Renal cortex interstitium (tissue), 3 donors: ENCODE measurements around the gene RELL2. TPM values are rescaled to one million over a fixed set of nuclear protein-coding genes. Genes with fewer than 3 reads are reported as not detected.

Source experiments
- polyA plus RNA-seq, 3 donors: library from polyadenylated mRNA; unstranded; fragments of 120-200 nt; gene quantifications; one replicate each; pipeline ENCODE4 v1.2.1, GENCODE V29; 2013; ENCODE audit not compliant: insufficient read length in 3 of 3

RELL2 gene
- polyA plus RNA-seq, 3 donors, result 0.64 to 1.5 (median 0.90) TPM

Other genes with a start within 250 kb of the RELL2 start
- gene PCDHGB4, start 249.3 kb upstream of the RELL2 start, polyA plus RNA-seq, result 1 to 10 TPM; 4.9 to 6.5 (median 6.1) TPM
- gene PCDHGA8, start 244.4 kb upstream of the RELL2 start, polyA plus RNA-seq, result 1 to 10 TPM in 1 of 3 donors, under 1 TPM in 2; 0.58 to 1.0 (median 0.61) TPM
- gene PCDHGB5, start 239.1 kb upstream of the RELL2 start, polyA plus RNA-seq, result 10 to 100 TPM in 2 of 3 donors, 1 to 10 TPM in 1; 8.6 to 11.5 (median 10.8) TPM
- 1 to 10 TPM; 3.6 to 6.2 (median 5.4) TPM for gene PCDHGA9, start 234.2 kb upstream of the RELL2 start, polyA plus RNA-seq
- 1 to 10 TPM; 6.7 to 7.6 (median 7.6) TPM for gene PCDHGB6, start 229.0 kb upstream of the RELL2 start, polyA plus RNA-seq
- 1 to 10 TPM; 3.0 to 3.7 (median 3.3) TPM for gene PCDHGA10, start 224.0 kb upstream of the RELL2 start, polyA plus RNA-seq
- gene PCDHGB7, start 219.3 kb upstream of the RELL2 start, polyA plus RNA-seq, result 10 to 100 TPM; 15.2 to 16.6 (median 15.7) TPM
- gene PCDHGA11, start 215.9 kb upstream of the RELL2 start, polyA plus RNA-seq, result 1 to 10 TPM; 3.9 to 5.4 (median 5.2) TPM
- gene PCDHGA12, start 206.5 kb upstream of the RELL2 start, polyA plus RNA-seq, result 1 to 10 TPM; 1.5 to 3.0 (median 1.9) TPM
- gene PCDHGC3, start 161.0 kb upstream of the RELL2 start, polyA plus RNA-seq, result 100 to 1,000 TPM in 1 of 3 donors, 10 to 100 TPM in 2; 90.0 to 127 (median 97.3) TPM
- 1 to 10 TPM; 3.4 to 3.9 (median 3.6) TPM for gene PCDHGC4, start 152.0 kb upstream of the RELL2 start, polyA plus RNA-seq
- gene PCDHGC5, start 147.9 kb upstream of the RELL2 start, polyA plus RNA-seq, result 1 to 10 TPM in 1 of 3 donors, under 1 TPM in 2; 0.34 to 1.2 (median 0.36) TPM
- 10 to 100 TPM; 70.4 to 86.9 (median 73.6) TPM for gene DIAPH1, start 18.0 kb upstream of the RELL2 start, polyA plus RNA-seq
- 100 to 1,000 TPM in 1 of 3 donors, 10 to 100 TPM in 2; 98.8 to 111 (median 99.0) TPM for gene HDAC3, start 148 bp upstream of the RELL2 start, polyA plus RNA-seq
- gene FCHSD1, start 14.4 kb downstream of the RELL2 start, polyA plus RNA-seq, result 10 to 100 TPM; 12.4 to 19.5 (median 13.5) TPM
- gene ARAP3, start 45.2 kb downstream of the RELL2 start, polyA plus RNA-seq, result 10 to 100 TPM; 18.6 to 23.4 (median 21.5) TPM
- gene PCDH1, start 241.4 kb downstream of the RELL2 start, polyA plus RNA-seq, result 10 to 100 TPM; 18.7 to 26.2 (median 21.0) TPM